ENCODE results near the gene RUNDC3A. TPM values are rescaled to one million over a fixed set of nuclear protein-coding genes. Genes with fewer than 3 reads are reported as not detected.
A peak's percentile ranks its signal among the peaks of the same experiment; 100 is the strongest.

RUNDC3A gene
- polyA plus RNA-seq (2012; ENCODE audit: insufficient read depth, insufficient read length, low read depth), result 386 TPM

DNA sequence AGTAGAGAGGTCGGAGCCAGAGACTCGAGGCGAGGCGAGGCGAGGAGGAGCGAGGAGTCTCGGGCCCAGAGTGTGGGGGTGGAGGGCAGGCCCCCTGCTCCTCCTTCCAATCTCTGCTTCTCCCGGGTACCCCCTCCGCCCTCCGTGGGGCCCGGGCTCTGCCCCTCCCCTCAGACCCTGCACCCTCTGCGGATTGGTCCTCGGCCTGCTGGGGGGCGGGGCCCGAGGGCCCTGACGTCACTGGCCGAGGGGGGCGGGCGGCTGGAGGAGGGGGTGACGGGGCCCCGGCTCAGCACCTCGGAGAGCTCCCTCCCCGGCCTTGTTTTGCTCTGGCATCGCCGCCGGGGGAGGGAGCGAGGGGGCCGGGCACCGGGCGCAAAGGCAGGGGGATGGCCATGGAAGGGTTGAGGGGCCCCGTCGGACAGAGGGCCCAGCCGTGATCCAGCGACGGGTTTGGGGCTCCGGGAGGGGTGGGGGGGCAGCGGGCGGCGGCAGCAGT is at the start of gene RUNDC3A:
TSS of gene RUNDC3A (plus strand) at position 282 of the 499 bp plus-strand sequence. CDS start 232 bp downstream, outside the sequence.
- Histone ChIP-seq H3K9me3 (no peaks in the 10 kb centered on the region), H3K36me3 (no peaks in the 10 kb centered on the region), H3K4me1 (peaks cover 6% of the 10 kb centered on the region), H3K4me3 (ENCODE audit: low read depth, low read length) (peak within 1 kb of the TSS; percentile 67), H3K27me3 (no peaks in the 10 kb centered on the region)
- DNase-seq, result peak; percentile 95
- TF ChIP-seq, protein P1, sequence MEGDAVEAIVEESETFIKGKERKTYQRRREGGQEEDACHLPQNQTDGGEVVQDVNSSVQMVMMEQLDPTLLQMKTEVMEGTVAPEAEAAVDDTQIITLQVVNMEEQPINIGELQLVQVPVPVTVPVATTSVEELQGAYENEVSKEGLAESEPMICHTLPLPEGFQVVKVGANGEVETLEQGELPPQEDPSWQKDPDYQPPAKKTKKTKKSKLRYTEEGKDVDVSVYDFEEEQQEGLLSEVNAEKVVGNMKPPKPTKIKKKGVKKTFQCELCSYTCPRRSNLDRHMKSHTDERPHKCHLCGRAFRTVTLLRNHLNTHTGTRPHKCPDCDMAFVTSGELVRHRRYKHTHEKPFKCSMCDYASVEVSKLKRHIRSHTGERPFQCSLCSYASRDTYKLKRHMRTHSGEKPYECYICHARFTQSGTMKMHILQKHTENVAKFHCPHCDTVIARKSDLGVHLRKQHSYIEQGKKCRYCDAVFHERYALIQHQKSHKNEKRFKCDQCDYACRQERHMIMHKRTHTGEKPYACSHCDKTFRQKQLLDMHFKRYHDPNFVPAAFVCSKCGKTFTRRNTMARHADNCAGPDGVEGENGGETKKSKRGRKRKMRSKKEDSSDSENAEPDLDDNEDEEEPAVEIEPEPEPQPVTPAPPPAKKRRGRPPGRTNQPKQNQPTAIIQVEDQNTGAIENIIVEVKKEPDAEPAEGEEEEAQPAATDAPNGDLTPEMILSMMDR (IDR thresholded peaks at IDR 0.05; ENCODE audit: low read depth, low read length), result no peak

DNA sequence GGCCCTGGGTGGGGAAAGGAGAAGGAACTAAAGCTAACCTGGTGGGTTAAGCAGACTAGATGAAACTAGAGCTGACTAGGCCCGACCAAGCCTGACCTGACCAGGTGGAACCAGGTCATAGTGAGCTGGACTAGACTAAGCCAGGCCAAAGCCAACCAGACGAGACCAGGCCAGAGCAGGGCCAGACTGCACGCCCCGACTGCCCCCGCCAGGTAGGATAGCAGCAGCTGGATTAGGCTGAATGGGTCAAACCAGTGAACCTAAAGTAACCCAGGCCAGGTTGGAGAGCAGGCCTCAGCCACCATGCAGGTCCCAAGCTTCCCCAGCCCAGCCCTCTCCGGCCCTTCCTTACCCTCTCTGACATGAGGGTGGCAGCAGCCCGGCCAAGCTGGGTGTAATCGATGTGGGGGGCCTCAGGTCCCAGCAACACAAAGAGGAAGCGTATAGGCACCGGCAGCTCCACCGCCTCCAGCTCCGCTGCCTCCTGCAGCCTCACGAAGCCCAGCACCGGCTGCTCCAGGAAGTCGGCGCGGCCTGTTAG is 49.5 kb upstream of the RUNDC3A start:
- no peak for DNase-seq
- Histone ChIP-seq H3K9me3 (no peaks in the 10 kb centered on the region), H3K4me3 (ENCODE audit: low read depth, low read length) (no peak overlapping the region), H3K36me3 (no peaks in the 10 kb centered on the region), H3K4me1 (no peaks in the 10 kb centered on the region), H3K27me3 (no peaks in the 10 kb centered on the region)
- TF ChIP-seq, protein P1 (IDR thresholded peaks at IDR 0.05; ENCODE audit: low read depth, low read length), result no peak

DNA sequence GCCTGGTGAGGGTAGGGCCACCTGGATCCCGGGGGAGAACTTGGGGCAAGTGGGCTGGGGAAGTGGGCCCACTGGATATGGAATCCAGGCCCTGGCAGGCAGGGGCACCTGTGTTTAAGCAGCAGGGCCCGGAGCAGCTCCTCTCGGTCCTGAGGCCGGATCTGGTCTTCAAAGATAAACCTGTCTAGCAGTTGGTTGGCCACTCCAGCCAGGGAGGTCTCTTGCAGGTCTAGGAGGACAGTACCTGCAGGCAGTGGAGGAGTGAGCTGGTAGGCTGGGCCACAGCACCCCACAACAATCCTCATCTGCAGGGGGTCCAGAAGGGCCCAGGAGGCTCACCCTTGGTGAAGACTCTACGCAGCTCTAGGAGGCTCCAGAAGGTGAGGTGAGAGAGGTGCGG is 48.1 kb upstream of the RUNDC3A start:
- DNase-seq, result no peak
- H3K27me3 ChIP-seq, result no peaks in the 10 kb centered on the region
- H3K4me3 ChIP-seq (ENCODE audit: low read depth, low read length), result no peak overlapping the region
- H3K36me3 ChIP-seq, result no peaks in the 10 kb centered on the region
- no peaks in the 10 kb centered on the region for H3K4me1 ChIP-seq
- TF ChIP-seq, protein P1 (IDR thresholded peaks at IDR 0.05; ENCODE audit: low read depth, low read length), result no peak
- no peaks in the 10 kb centered on the region for H3K9me3 ChIP-seq

DNA sequence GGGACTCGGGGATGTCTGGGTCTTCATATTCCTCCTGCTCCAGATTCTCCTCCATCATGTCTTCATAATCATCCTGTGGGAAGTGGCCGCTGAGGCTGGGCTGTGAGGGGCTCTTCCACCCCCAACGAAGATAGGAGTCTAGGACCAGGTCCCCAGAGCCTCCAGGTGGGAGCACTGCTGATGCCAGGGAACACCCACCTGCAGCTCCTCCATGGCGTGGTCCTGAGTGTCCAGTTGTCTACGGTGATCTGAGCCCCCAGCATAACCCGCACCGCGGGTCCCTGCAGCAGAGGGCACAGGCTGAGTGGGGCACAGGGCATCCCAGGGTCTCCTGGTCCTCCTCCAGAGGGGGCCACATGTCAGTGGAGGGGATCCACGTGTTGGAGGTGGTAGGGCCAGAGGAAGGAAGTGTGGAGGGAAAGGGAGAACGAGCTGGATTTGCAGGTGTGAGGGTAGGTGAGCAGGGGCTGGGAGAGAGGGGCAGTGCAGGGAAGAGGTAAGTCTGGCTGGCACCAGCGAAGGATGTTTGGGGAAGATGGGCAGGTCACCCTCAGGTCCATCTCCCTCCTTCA is 45.7 kb upstream of the RUNDC3A start:
- Histone ChIP-seq H3K9me3 (no peaks in the 10 kb centered on the region), H3K4me3 (ENCODE audit: low read depth, low read length) (no peak overlapping the region), H3K27me3 (no peaks in the 10 kb centered on the region), H3K36me3 (no peaks in the 10 kb centered on the region), H3K4me1 (no peaks in the 10 kb centered on the region; the same call in 1 of the 2 replicates)
- DNase-seq, result no peak
- TF ChIP-seq, protein P1 (IDR thresholded peaks at IDR 0.05; ENCODE audit: low read depth, low read length), result no peak

DNA sequence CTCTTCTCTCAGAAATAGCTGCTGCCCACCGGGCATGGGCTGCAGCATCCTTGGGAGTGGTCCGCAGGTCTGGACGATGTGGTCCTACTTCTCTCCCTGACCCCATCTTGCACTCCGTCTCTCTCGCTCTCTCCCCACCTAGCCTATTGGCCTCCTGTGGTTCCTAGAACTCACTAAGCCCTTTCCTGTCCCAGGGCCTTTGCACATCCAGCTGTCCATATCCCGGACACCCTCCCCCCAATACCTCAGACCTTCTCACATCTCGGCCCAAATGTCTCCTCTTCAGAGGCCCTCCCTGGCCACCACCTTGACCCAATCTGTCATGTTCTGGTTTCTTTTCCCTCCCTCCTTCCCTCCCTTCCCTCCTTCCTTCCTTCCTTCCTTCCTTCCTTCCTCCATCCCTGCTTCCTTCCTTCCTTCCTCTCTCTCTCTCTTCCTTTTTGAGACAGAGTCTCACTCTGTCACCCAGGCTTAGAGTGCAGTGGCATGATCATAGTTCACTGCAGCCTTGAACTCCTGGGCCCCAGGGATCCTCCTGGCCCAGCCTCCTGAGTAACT is 45.0 kb upstream of the RUNDC3A start:
- no peak for DNase-seq
- Histone ChIP-seq H3K27me3 (no peaks in the 10 kb centered on the region), H3K4me3 (ENCODE audit: low read depth, low read length) (no peak overlapping the region), H3K4me1 (no peaks in the 10 kb centered on the region; the same call in 1 of the 2 replicates), H3K9me3 (no peaks in the 10 kb centered on the region), H3K36me3 (no peaks in the 10 kb centered on the region)
- TF ChIP-seq, protein P1 (IDR thresholded peaks at IDR 0.05; ENCODE audit: low read depth, low read length), result no peak

Measured in BE2C (cell line).